GM18517 (cell line): ENCODE results near the gene CAMSAP1.

ENCODE experiments used
- ATAC-seq: cut with Tn5 transposase; IDR thresholded peaks from one replicate; pipeline ENCODE4 v1.9.1; 2021; ENCODE audit warnings: mild to moderate bottlenecking, moderate library complexity; ENCODE audit not compliant: unreplicated experiment

CAMSAP1 gene

GRCh38 chr9:135815830-135816650 is 91.3 kb downstream of the CAMSAP1 start:
- ATAC-seq, result no peak

GRCh38 chr9:135815413-135815812 is 91.9 kb downstream of the CAMSAP1 start:
- ATAC-seq, result no peak

GRCh38 chr9:135814421-135815095 is 92.8 kb downstream of the CAMSAP1 start:
- ATAC-seq, result no peak

GRCh38 chr9:135813671-135814290 is 93.6 kb downstream of the CAMSAP1 start:
- no peak for ATAC-seq

GRCh38 chr9:135812961-135813360 is 94.4 kb downstream of the CAMSAP1 start:
- no peak for ATAC-seq

- ATAC-seq, result no peak
These were observed 95.5 kb downstream of the CAMSAP1 start for GRCh38 chr9:135811801-135812200.

GRCh38 chr9:135810806-135811575 is 96.4 kb downstream of the CAMSAP1 start:
- no peak for ATAC-seq

GRCh38 chr9:135809166-135809565 is 98.2 kb downstream of the CAMSAP1 start:
- ATAC-seq, result no peak

- no peak for ATAC-seq
These were observed 101.8 kb downstream of the CAMSAP1 start for GRCh38 chr9:135805422-135806022.

GRCh38 chr9:135804581-135805421 is 102.5 kb downstream of the CAMSAP1 start:
- ATAC-seq, result no peak

GRCh38 chr9:135803441-135803840 is 103.9 kb downstream of the CAMSAP1 start:
- no peak for ATAC-seq

GRCh38 chr9:135802876-135803419 is 104.4 kb downstream of the CAMSAP1 start:
- no peak for ATAC-seq

- no peak for ATAC-seq
These were observed 106.3 kb downstream of the CAMSAP1 start for GRCh38 chr9:135801070-135801469.

GRCh38 chr9:135799261-135799660 is 108.1 kb downstream of the CAMSAP1 start:
- ATAC-seq, result no peak

- ATAC-seq, result no peak
These were observed 109.1 kb downstream of the CAMSAP1 start for GRCh38 chr9:135798263-135798585.

- no peak for ATAC-seq
These were observed 109.7 kb downstream of the CAMSAP1 start for GRCh38 chr9:135797507-135798262.

GRCh38 chr9:135796784-135797485 is 110.4 kb downstream of the CAMSAP1 start:
- no peak for ATAC-seq

- ATAC-seq, result no peak
These were observed 112.0 kb downstream of the CAMSAP1 start for GRCh38 chr9:135795391-135795790.
